Islet precursor cell (in vitro differentiated cells): ENCODE data around the gene BMP7.
"Not testable (repeated sequence)": the region's sequence is repeated elsewhere in the genome, so short reads cannot be mapped to it uniquely, and the experiment has no call there.

ENCODE experiments used
- DNase-seq: peaks from one replicate; pipeline ENCODE4 v3.0.0-alpha.2; 2018

Gene BMP7

GRCh38 chr20:57287901-57288300 is 21.5 kb upstream of the BMP7 start:
- no peak for DNase-seq

GRCh38 chr20:57287007-57287880 is 20.8 kb upstream of the BMP7 start:
- DNase-seq, result no peak

- no peak for DNase-seq
Observed at GRCh38 chr20:57283860-57284259, 17.4 kb upstream of the BMP7 start.

- DNase-seq, result peak; percentile 75
Observed at GRCh38 chr20:57282670-57283361, 16.4 kb upstream of the BMP7 start.

- no peak for DNase-seq
Observed at GRCh38 chr20:57281900-57282299, 15.5 kb upstream of the BMP7 start.

GRCh38 chr20:57280221-57280620 is 13.8 kb upstream of the BMP7 start:
- DNase-seq, result no peak

- not testable (repeated sequence) for DNase-seq
Observed at GRCh38 chr20:57279548-57279947, 13.1 kb upstream of the BMP7 start.

- DNase-seq, result no peak
Observed at GRCh38 chr20:57278457-57278856, 12.0 kb upstream of the BMP7 start.

GRCh38 chr20:57277398-57278105 is 11.1 kb upstream of the BMP7 start:
- peak; percentile 93 for DNase-seq

GRCh38 chr20:57276221-57276620 is 9.8 kb upstream of the BMP7 start:
- no peak for DNase-seq

GRCh38 chr20:57275813-57276212 is 9.4 kb upstream of the BMP7 start:
- DNase-seq, result no peak

GRCh38 chr20:57275334-57275733 is 8.9 kb upstream of the BMP7 start:
- no peak for DNase-seq

GRCh38 chr20:57274846-57275245 is 8.4 kb upstream of the BMP7 start:
- DNase-seq, result no peak

- no peak for DNase-seq
Observed at GRCh38 chr20:57274299-57274698, 7.9 kb upstream of the BMP7 start.

- peak; percentile 73 for DNase-seq
Observed at GRCh38 chr20:57272883-57273535, 6.6 kb upstream of the BMP7 start.

- DNase-seq, result no peak
Observed at GRCh38 chr20:57270204-57270984, 4.0 kb upstream of the BMP7 start.

- no peak for DNase-seq
Observed at GRCh38 chr20:57269148-57269984, 2.9 kb upstream of the BMP7 start.

- DNase-seq, result no peak
Observed at GRCh38 chr20:57268399-57269076, 2.1 kb upstream of the BMP7 start.

- DNase-seq, result no peak
Observed at GRCh38 chr20:57267158-57267821, 849 bp upstream of the BMP7 start.

- DNase-seq, result no peak
Observed at GRCh38 chr20:57265997-57266290, 497 bp downstream of the BMP7 start.
